Thyroid gland (tissue), 4 donors: ENCODE results near the gene COL16A1. TPM values are rescaled to one million over a fixed set of nuclear protein-coding genes. Genes with fewer than 3 reads are reported as not detected.

Experiments used
- DNase-seq, 2 donors: peaks; one replicate each; pipeline ENCODE4 v3.0.0-alpha.2; 2019
- H3K27ac ChIP-seq, 3 donors: fragments of 200-600 bp; sonication (generic); 1 replicate in 2 of 3; 2 replicates in 1 of 3; pipeline ENCODE4 v1.5.1; 2016 to 2019; ENCODE audit warnings: mild to moderate bottlenecking in 1 of 3, moderate library complexity in 1 of 3
- H3K27me3 ChIP-seq: fragments of 200-600 bp; sonication (generic); one replicate; pipeline ENCODE4 v1.5.1; 2019
- H3K36me3 ChIP-seq, 2 donors: fragments of 200-600 bp; sonication (generic); one replicate each; pipeline ENCODE4 v1.5.1; 2016 to 2019
- H3K4me1 ChIP-seq, 2 donors: fragments of 200-600 bp; sonication (generic); one replicate each; pipeline ENCODE4 v1.5.1; 2017 to 2019
- H3K4me3 ChIP-seq, 3 donors: fragments of 200-600 bp; sonication (generic); replicated peaks in 1 of 3; 1 replicate in 2 of 3; 2 replicates in 1 of 3; pipeline ENCODE4 v1.5.1; 2016; ENCODE audit warnings: mild to moderate bottlenecking in 1 of 3
- H3K9me3 ChIP-seq: fragments of 200-600 bp; sonication (generic); one replicate; pipeline ENCODE4 v1.5.1; 2017
- CTCF ChIP-seq, 6 experiments: fragments of 200-600 bp in 3 of 6; fragments of 450-650 bp in 3 of 6; sonication (generic) in 3 of 6; IDR thresholded peaks; one replicate each; pipeline ENCODE4 v1.5.1; 2016 to 2019; ENCODE audit warnings: antibody characterized with exemption in 6 of 6, mild to moderate bottlenecking in 2 of 6, inconsistent platforms in 1 of 6, moderate library complexity in 1 of 6
- POLR2A ChIP-seq, 2 donors: fragments of 450-650 bp; IDR thresholded peaks; one replicate each; pipeline ENCODE4 v1.6.1; 2017; ENCODE audit warnings: antibody characterized with exemption in 2 of 2, mild to moderate bottlenecking in 2 of 2, moderate library complexity in 1 of 2
- WGBS, 2 donors: methylation state at CpG; one replicate each; pipeline ENCODE4 v1.1.5; 2017; 5-methylcytosine and 5-hydroxymethylcytosine counted together
- intact Hi-C: fragments of 100-400 bp; cut with DNase I; formaldehyde crosslinking; loops from one replicate; pipeline ENCODE4 v1.15.1; 2023
- total RNA-seq, 4 donors: library from RNA; depleted of rRNA; stranded (reverse); fragments of >200 nt; gene quantifications; one replicate each; pipeline ENCODE4 v1.2.3, GENCODE V29; 2016

Gene COL16A1
- total RNA-seq, 4 donors from 2014 or later: 61.3 to 121 (median 97.1) TPM

- Histone ChIP-seq H3K9me3 (no peaks in the 10 kb centered on the region), H3K4me1 (peaks cover 18 to 34% of the 10 kb centered on the region in 2 donors), H3K36me3 (no peaks in the 10 kb centered on the region), H3K27me3 (no peaks in the 10 kb centered on the region), H3K27ac (no peak overlapping the region), H3K4me3 (no peak overlapping the region)
- intact Hi-C loops: no loop called here
- WGBS, 2 donors: 61 to 72% methylated on average over 11 of the region's 11 CpGs
- TF ChIP-seq CTCF (IDR thresholded peaks at IDR 0.05) (no peak), POLR2A (IDR thresholded peaks at IDR 0.05) (no peak)
- DNase-seq: no peak
Observed at GRCh38 chr1:31750858-31751510, 47.2 kb upstream of the COL16A1 start.

GRCh38 chr1:31749785-31750735, 46.2 kb upstream of the COL16A1 start:
- 80 to 93% methylated on average over 5 to 7 of the region's 7 CpGs for WGBS, 2 donors
- no peak for DNase-seq
- intact Hi-C loops: no loop called here

GRCh38 chr1:31748365-31748764, 44.5 kb upstream of the COL16A1 start:
- H3K4me3 ChIP-seq: no peak overlapping the region

More at GRCh38 chr1:31749785-31750735, 46.2 kb upstream of the COL16A1 start:
- no peaks in the 10 kb centered on the region for H3K27me3 ChIP-seq
- no peaks in the 10 kb centered on the region for H3K36me3 ChIP-seq
- no peaks in the 10 kb centered on the region for H3K9me3 ChIP-seq
- H3K4me1 ChIP-seq: peaks cover 9 to 24% of the 10 kb centered on the region in 2 donors
- H3K4me3 ChIP-seq: no peak overlapping the region
- no peak overlapping the region for H3K27ac ChIP-seq
- TF ChIP-seq POLR2A (IDR thresholded peaks at IDR 0.05): no peak
- TF ChIP-seq CTCF (IDR thresholded peaks at IDR 0.05): no peak

GRCh38 chr1:31747304-31747703, 43.5 kb upstream of the COL16A1 start:
- intact Hi-C loops: no loop called here
- H3K27me3 ChIP-seq: no peaks in the 10 kb centered on the region
- WGBS, 2 donors: 79 to 89% methylated on average over 1 of the region's 1 CpG
- no peak for TF ChIP-seq CTCF (IDR thresholded peaks at IDR 0.05)
- TF ChIP-seq POLR2A (IDR thresholded peaks at IDR 0.05): no peak
- no peaks in the 10 kb centered on the region for H3K9me3 ChIP-seq
- no peaks in the 10 kb centered on the region for H3K4me1 ChIP-seq
- no peak overlapping the region for H3K27ac ChIP-seq
- no peak for DNase-seq
- H3K36me3 ChIP-seq: no peaks in the 10 kb centered on the region
- H3K4me3 ChIP-seq: no peak overlapping the region

More at GRCh38 chr1:31748365-31748764, 44.5 kb upstream of the COL16A1 start:
- Histone ChIP-seq H3K9me3 (no peaks in the 10 kb centered on the region), H3K27ac (no peak overlapping the region), H3K36me3 (no peaks in the 10 kb centered on the region), H3K4me1 (peaks cover 0 to 7% of the 10 kb centered on the region in 2 donors), H3K27me3 (no peaks in the 10 kb centered on the region)
- WGBS, 2 donors: 82 to 100% methylated on average over 2 to 4 of the region's 4 CpGs
- intact Hi-C loops: no loop called here
- TF ChIP-seq POLR2A (IDR thresholded peaks at IDR 0.05) (no peak), CTCF (IDR thresholded peaks at IDR 0.05) (no peak)
- no peak for DNase-seq

GRCh38 chr1:31746687-31747086, 42.9 kb upstream of the COL16A1 start:
- no peaks in the 10 kb centered on the region for H3K9me3 ChIP-seq
- H3K4me3 ChIP-seq: no peak overlapping the region
- H3K27me3 ChIP-seq: no peaks in the 10 kb centered on the region
- TF ChIP-seq POLR2A (IDR thresholded peaks at IDR 0.05) (no peak), CTCF (IDR thresholded peaks at IDR 0.05) (no peak)
- 61 to 73% methylated on average over 7 of the region's 7 CpGs for WGBS, 2 donors
- DNase-seq: no peak
- H3K36me3 ChIP-seq: no peaks in the 10 kb centered on the region
- intact Hi-C loops: no loop called here
- no peak overlapping the region for H3K27ac ChIP-seq
- no peaks in the 10 kb centered on the region for H3K4me1 ChIP-seq
